Measurements from ENCODE around the gene SCYGR8.
"Not testable (repeated sequence)": the region's sequence is repeated elsewhere in the genome, so short reads cannot be mapped to it uniquely, and the experiment has no call there.

The SCYGR8 gene

GRCh38 chr2:227745594-227745993, at the start of gene SCYGR8:
TSS of gene SCYGR8 (plus strand) at chr2:227745894. CDS start at chr2:227745894, 0 bp downstream.
- no peak for DNase-seq (ENCODE audit: low read depth)

GRCh38 chr2:227696990-227697679, 48.6 kb upstream of the SCYGR8 start:
- no peak for DNase-seq (ENCODE audit: low read depth)

DNA sequence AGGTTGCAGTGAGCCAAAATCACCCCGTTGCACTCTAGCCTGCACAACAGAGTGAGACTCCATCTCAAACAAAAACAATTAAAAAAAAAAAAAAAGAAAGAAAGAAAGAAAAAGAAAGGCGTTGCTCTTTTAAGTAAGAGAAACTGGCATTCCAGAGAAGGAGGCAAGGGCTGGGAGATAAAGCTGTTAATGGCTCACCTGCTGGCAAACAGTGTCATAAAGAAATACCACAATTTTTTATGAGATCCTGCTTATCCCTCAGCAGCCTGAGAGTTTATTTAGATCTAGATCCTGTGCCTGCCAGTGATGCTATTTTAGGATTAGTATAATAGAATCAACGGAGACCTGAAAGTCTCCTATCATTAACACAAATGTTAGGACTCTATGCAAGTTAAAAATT, 44.1 kb upstream of the SCYGR8 start:
- no peak for DNase-seq (ENCODE audit: low read depth)

DNA sequence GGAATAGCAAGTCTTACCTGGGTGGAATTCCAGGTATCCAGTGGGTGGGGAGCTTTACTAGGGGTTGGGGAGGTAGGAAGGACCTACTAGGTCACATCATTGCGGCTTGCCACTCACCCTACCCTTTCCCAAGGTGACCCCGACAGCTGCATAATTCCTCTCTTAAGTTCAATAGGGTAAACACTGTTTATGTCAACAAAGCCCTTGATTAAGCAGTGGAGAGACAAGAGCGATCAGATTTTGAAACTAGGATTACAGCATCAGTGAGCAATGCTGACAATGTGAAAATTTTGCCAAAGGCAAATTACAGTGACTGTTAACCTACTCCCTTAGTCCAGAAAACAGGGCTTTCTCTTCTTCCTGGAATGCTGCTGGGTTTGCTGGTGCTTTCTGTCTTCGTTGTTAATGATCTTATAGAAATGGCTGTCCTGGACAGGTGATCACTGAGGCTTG, 42.4 kb upstream of the SCYGR8 start:
- DNase-seq (ENCODE audit: low read depth) = no peak

- DNase-seq (ENCODE audit: low read depth) = no peak
Measured at GRCh38 chr2:227703961-227704360, 41.7 kb upstream of the SCYGR8 start.

- no peak for DNase-seq (ENCODE audit: low read depth)
Measured at GRCh38 chr2:227706859-227707258, 38.8 kb upstream of the SCYGR8 start.

DNA sequence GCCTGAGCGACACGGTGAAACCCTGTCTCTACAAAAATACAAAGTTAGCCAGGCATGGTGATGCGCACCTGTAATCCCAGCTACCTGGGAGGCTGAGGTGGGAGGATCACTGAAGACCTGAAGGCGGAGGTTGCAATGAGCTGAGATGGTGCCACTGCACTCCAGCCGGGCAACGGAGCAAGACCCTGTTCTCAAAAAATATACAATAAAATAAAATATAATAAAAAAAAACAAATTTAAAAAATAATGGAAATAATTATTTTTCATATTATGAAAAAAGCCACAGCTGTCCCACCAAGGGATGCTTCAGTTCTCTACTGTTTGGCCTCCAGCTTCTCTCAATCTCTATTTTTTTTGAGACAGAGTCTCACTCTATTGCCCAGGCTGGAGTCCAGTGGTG, 38.3 kb upstream of the SCYGR8 start:
- no peak for DNase-seq (ENCODE audit: low read depth)

DNA sequence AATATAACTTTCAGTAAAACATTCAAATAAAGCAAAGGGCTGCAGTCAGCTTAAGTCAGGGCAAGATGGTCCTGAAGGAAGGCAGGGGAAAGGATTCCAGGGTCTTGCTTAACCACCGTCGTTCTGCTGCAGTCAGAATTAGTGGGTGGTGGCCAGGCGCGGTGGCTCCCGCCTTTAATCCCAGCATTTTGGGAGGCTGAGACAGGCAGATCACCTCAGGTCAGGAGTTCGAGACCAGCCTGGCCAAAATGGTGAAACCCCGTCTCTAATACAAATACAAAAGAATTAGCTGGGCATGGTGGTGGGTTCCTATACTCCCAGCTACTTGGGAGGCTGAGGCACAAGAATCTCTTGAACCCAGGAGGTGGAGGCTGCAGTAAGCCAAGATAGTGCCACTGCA, 34.7 kb upstream of the SCYGR8 start:
- no peak for DNase-seq (ENCODE audit: low read depth)

DNA sequence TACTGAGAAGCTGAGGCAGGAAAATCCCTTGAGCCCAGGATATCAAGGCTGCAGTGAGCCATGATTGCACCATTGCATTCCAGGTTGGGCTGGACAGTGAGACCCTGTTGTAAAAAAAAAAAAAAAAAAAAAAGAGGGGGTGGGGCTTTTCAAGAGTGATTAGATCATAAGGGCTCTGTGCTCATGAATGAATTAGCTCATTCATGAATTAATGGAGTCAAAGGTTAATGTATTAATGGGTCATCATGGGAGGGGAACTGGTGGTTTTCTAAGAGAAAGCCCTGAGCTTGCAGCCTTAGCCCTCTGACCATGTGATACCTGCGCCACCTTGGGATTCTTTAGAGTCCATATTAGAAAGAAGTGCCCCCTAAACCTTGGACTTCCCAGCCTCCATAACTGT, 32.4 kb upstream of the SCYGR8 start:
- DNase-seq (ENCODE audit: low read depth) = no peak

GRCh38 chr2:227716501-227716900, 29.2 kb upstream of the SCYGR8 start:
- no peak for DNase-seq (ENCODE audit: low read depth)

- DNase-seq (ENCODE audit: low read depth) = no peak
Measured at GRCh38 chr2:227717687-227718567, 27.8 kb upstream of the SCYGR8 start, which contains the start of gene SLC19A3. TSS of gene SLC19A3 (minus strand) at chr2:227718028. CDS start at chr2:227702318, 15,710 bp downstream.

GRCh38 chr2:227719641-227720040, 26.1 kb upstream of the SCYGR8 start:
- DNase-seq (ENCODE audit: low read depth) = no peak

DNA sequence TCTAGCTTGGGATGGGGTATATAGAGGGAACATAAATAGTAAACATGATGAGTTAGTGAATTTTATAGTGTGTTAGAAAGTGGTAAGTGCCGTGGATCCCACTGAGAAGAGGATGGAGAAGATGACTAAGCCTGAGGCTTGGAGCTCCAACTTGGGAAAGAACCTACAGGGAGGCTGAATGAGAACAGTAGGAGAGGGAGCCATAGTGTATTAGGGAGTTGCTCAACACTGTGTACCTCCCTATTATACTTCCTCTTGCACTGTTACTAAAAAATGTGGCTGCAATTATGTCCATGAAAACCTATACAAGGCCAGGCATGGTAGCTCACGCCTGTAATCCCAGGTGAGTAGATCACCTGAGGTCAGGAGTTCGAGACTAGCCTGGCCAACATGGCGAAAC, 25.0 kb upstream of the SCYGR8 start:
- no peak for DNase-seq (ENCODE audit: low read depth)

DNA sequence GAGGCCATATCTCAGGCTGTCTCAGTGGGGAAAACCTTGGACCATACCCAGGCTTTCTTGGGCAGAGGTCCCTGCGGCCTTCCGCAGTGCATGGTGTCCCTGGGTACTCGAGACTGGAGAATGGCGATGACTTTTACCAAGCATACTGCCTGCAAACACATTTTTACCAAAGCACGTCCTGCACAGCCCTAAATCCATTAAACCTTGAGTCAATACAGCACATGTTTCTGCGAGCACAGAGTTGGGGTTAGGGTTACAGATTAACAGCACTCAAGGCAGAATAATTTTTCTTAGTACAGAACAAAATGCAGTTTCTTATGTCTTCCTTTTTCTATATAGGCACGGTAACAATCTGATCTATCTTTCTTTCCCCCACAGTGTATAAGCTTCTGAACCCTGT, 22.9 kb upstream of the SCYGR8 start:
- DNase-seq (ENCODE audit: low read depth) = not testable (repeated sequence)

DNA sequence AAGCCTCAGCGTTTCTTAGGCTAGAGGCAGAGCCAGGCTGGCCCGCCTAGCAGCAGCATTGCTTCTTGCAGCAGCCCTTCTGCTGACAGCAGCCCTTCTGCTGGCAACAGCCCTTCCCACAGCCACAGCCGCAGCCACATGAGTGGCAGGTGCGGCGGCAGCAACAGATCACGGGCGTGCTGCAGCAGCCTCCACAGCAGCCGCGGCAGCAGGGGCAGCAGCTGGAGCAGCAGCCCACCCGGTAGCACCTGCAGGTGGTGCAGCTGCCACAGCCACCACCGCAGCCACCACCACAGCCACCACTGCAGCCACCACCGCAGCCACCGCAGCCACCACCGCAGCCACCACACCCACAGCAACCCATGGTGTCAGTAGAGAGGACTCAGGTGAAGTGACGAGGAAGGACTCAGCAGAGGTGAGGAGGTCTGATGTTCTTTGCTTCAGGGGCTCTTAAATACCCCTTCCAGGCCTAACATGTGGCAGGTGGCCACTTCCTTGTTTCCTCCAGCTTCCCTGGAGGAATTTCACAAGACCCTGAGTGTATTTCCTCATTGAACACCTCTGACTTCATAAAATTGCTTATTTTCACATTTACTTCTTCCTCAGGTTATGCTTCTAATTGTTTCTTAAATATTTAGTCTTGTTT, 21.2 kb upstream of the SCYGR8 start, which contains the start of gene SCYGR6:
SCYGR6 (minus strand) TSS at position 364 of the 646 bp plus-strand sequence; CDS start at position 364, 0 bp downstream.
- DNase-seq (ENCODE audit: low read depth) = no peak

- DNase-seq (ENCODE audit: low read depth) = no peak
Measured at GRCh38 chr2:227728035-227728434, 17.7 kb upstream of the SCYGR8 start, which contains the start of gene SCYGR7. TSS of gene SCYGR7 (plus strand) at chr2:227728335. CDS start at chr2:227728335, 0 bp downstream.

GRCh38 chr2:227739351-227739750, 6.3 kb upstream of the SCYGR8 start:
- no peak for DNase-seq (ENCODE audit: low read depth)

- DNase-seq (ENCODE audit: low read depth) = not testable (repeated sequence)
Measured at GRCh38 chr2:227740705-227741104, 5.0 kb upstream of the SCYGR8 start.

DNA sequence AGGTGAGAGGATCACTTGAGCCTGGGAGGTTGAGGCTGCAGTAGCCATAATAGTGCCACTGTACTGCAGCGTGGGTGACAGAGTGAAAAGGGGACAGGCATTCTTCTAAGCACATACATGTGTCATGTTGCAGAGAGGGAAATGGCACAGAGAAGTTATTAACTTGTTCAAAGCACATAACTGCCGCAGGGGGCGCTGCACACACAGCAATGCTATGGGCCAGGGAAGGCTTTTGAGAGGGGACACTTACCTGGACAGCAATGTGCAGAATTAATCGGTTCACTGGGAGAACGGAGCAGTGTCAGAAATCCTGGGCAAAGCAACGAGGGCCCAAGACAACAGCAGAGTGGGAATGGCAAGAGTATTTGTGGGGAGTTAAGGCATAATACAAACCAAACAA, 2.4 kb downstream of the SCYGR8 start:
- DNase-seq (ENCODE audit: low read depth) = no peak

DNA sequence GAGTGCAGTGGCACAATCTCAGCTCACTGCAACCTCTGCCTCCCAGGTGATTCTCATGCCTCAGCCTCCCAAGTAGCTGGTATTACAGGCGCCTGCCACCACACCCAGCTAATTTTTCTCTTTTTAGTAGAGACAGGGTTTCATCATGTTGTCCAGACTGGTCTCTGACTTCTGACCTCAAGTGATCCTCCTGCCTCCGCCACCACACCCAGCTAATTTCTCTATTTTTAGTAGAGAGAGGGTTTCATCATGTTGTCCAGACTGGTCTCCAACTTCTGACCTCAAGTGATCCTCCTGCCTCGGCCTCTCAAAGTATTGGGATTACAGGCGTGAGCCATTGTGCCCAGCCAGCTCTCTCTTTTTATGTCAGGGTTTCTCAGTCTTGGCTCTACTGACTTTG, 10.6 kb downstream of the SCYGR8 start:
- DNase-seq (ENCODE audit: low read depth) = not testable (repeated sequence)

DNA sequence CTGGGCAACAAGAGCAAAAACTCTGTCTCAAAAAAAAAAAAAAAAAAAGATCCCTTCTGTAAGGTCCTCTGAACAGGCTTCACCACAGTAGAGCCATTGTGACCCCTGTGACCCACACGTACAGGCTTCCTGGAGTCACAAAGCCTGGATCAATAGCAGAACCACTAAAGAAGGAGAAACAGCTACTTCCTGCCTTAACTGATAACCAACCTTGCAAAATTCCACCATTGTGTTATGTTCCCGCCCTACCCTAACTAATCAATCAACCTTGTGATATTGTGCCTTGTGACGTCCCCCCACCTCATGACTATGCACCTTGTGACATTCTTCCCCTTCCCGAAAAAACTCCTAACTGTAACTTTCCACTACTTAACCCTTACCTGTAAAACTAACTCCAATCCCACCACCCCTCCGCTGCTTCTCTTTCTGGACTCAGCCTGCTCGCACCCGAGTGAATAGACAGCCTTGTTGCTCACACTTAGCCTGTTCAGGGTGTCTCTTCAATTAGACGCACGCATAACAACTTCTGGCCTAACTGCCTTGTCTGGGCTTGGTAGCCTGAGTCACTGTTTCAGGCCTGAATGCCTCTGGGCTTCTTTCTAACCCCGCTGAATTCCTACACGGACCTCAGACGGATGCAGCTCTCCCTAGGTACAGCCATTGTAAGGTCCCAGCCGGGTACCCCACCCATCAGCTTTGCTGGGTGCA, 13.9 kb downstream of the SCYGR8 start:
- DNase-seq (ENCODE audit: low read depth) = no peak
